A549 (cell line): Measurements from ENCODE around the gene PIK3R6.

ENCODE experiments used
- CHD2 ChIP-seq: fragments of 150-350 bp; IDR thresholded peaks from 2 replicates; pipeline ENCODE4 v1.6.1; 2014; ENCODE audit warnings: low read length; ENCODE audit not compliant: partially characterized antibody
- NPAS2 ChIP-seq: fragments of 250-450 bp; sonication (Bioruptor Pico); IDR thresholded peaks from 2 replicates; pipeline ENCODE4 v1.8.0; 2022; ENCODE audit warnings: mild to moderate bottlenecking, moderate library complexity, borderline replicate concordance
- POLR2A ChIP-seq: IDR thresholded peaks from 2 replicates; pipeline ENCODE4 v1.6.1; 2012; ENCODE audit warnings: mild to moderate bottlenecking, low read length

DNA sequence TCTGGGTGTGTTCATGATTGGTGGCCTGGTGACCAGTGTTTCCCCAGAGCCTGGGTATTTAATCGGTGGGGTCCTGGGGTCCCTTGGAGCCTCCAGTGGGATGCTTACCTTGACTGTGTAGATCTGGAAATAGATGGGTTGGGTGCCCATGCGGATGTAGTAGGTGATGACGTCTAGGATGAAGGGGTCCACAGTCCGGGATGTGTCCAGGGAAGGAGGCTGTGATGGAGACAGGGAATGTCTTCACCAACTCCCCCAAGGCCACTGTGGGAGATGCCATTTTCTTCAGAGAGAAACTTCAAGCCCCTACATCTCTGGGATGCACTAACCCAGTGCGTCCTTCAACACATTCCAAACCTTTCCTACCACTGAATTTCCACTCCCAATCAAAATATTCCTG, 44.2 kb downstream of the PIK3R6 start:
- TF ChIP-seq CHD2 (no peak), NPAS2 (CRISPR knock-in tag) (no peak), POLR2A (no peak)
